Spleen (tissue), 11 donors: ENCODE results near the gene WNK2. TPM values are rescaled to one million over a fixed set of nuclear protein-coding genes. Genes with fewer than 3 reads are reported as not detected.

Experiments
- DNase-seq: peaks from one replicate; pipeline ENCODE4 v3.0.0-alpha.2; 2020
- H3K27ac ChIP-seq, 8 donors: fragments of 200-600 bp; sonication (generic) in 7 of 8; 1 replicate in 4 of 8; 2 replicates in 4 of 8; pipeline versions ENCODE4 v1.5.0 to v1.8.0; 2016 to 2021; ENCODE audit warnings: inconsistent platforms in 4 of 8, mild to moderate bottlenecking in 4 of 8, moderate library complexity in 1 of 8
- H3K27me3 ChIP-seq, 7 donors: fragments of 200-600 bp; sonication (generic) in 6 of 7; replicated peaks in 1 of 7; 1 replicate in 4 of 7; 2 replicates in 3 of 7; pipeline versions ENCODE4 v1.5.0 to v1.8.0; 2016 to 2021; ENCODE audit warnings: inconsistent platforms in 3 of 7, mild to moderate bottlenecking in 1 of 7
- H3K36me3 ChIP-seq, 6 donors: fragments of 200-600 bp; sonication (generic) in 5 of 6; 1 replicate in 4 of 6; 2 replicates in 2 of 6; pipeline versions ENCODE4 v1.5.0 to v1.8.0; 2016 to 2021; ENCODE audit warnings: inconsistent platforms in 2 of 6
- H3K4me1 ChIP-seq, 6 donors: fragments of 200-600 bp; sonication (generic) in 5 of 6; 1 replicate in 3 of 6; 2 replicates in 3 of 6; pipeline versions ENCODE4 v1.5.0 to v1.8.0; 2016 to 2021; ENCODE audit warnings: inconsistent platforms in 3 of 6
- H3K4me3 ChIP-seq, 8 donors: fragments of 200-600 bp; sonication (generic) in 7 of 8; 1 replicate in 4 of 8; 2 replicates in 4 of 8; pipeline versions ENCODE4 v1.5.0 to v1.8.0; 2016 to 2021; ENCODE audit warnings: inconsistent platforms in 4 of 8, mild to moderate bottlenecking in 4 of 8, moderate library complexity in 2 of 8
- H3K9me3 ChIP-seq, 8 donors: fragments of 200-600 bp; sonication (generic) in 7 of 8; 1 replicate in 4 of 8; 2 replicates in 4 of 8; pipeline versions ENCODE4 v1.5.0 to v1.8.0; 2016 to 2021; ENCODE audit warnings: inconsistent platforms in 4 of 8
- POLR2A ChIP-seq, 3 donors: fragments of 450-650 bp; IDR thresholded peaks; one replicate each; pipeline ENCODE4 v1.5.1; 2017; ENCODE audit warnings: antibody characterized with exemption in 3 of 3, mild to moderate bottlenecking in 1 of 3
- POLR2AphosphoS5 ChIP-seq, 3 donors: sonication (generic); formaldehyde crosslinking; IDR thresholded peaks; one replicate each; pipeline ENCODE4 v1.5.1; 2017; ENCODE audit warnings: antibody characterized with exemption in 3 of 3
- WGBS, 5 donors: extraction: QIAGEN DNeasy Blood & Tissue Kit in 3 of 5; methylation state at CpG; one replicate each; pipeline versions ENCODE4 v1.1.5 to v1.1.7; 2013 to 2018; 5-methylcytosine and 5-hydroxymethylcytosine counted together
- intact Hi-C: fragments of 100-400 bp; cut with DNase I; formaldehyde crosslinking; loops from one replicate; pipeline ENCODE4 v1.15.0; 2023; ENCODE audit warnings: low total_unique reads
- polyA plus RNA-seq, 3 donors: library from polyadenylated mRNA; stranded (reverse); fragments of 200-250 nt; gene quantifications; one replicate each; pipeline ENCODE4 v1.2.1, GENCODE V29; 2013
- total RNA-seq, 7 donors: library from RNA; depleted of rRNA in 3 of 7; stranded (reverse); fragments of >200 nt in 3 of 7; fragmentation: NEBNext Ultra II Directional in 4 of 7; extraction: Animal tissue kit (Norgen Biotek cat#: 25700) in 4 of 7; gene quantifications; one replicate each; pipeline versions ENCODE4 v1.1.0 to v1.2.1, GENCODE V29; 2016 to 2021
- TF ChIP-seq, protein P1 (sequence below), 11 experiments: fragments of 200-600 bp in 7 of 11; fragments of 450-650 bp in 4 of 11; sonication (generic) in 4 of 11; IDR thresholded peaks in 8 of 11; conservative IDR thresholded peaks in 3 of 11; 1 replicate in 7 of 11; 2 replicates in 4 of 11; pipeline versions ENCODE4 v1.4.0 to v1.8.0; 2016 to 2021; ENCODE audit warnings: antibody characterized with exemption in 11 of 11, inconsistent platforms in 4 of 11, mild to moderate bottlenecking in 1 of 11
- donor health status: healthy with polysubstance abuse.
- donor health status: DM: no; HTN: no; CAD: no; lungs with moderate emphysema.
- donor health status: DM: no; HTN: no; CAD: no.
- donor health status: Bipolar disorder and iron deficiency.
- donor health status: healthy.
- donor health status: DM: no; HTN: no; CAD: no.
- donor health status: DM: yes; HTN: yes; CAD: no.

The WNK2 gene
- total and polyA plus RNA-seq, 10 donors = 1.8 to 20.0 (median 7.3) TPM

- Histone ChIP-seq H3K9me3 (no peaks in the 10 kb centered on the region), H3K4me1 (peaks cover 0 to 15% (median 0%) of the 10 kb centered on the region in 6 donors), H3K36me3 (no peaks in the 10 kb centered on the region), H3K27me3 (peaks cover 0 to 51% (median 0%) of the 10 kb centered on the region in 7 donors), H3K4me3 (no peak overlapping the region), H3K27ac (no peak overlapping the region)
- no peak for DNase-seq
- WGBS, 5 donors = 79 to 95% (median 88%) methylated on average over 6 of the region's 6 CpGs
- no peak for TF ChIP-seq POLR2AphosphoS5 (IDR thresholded peaks at IDR 0.05)
- no peak for TF ChIP-seq POLR2A (IDR thresholded peaks at IDR 0.05)
- TF ChIP-seq, protein P1, sequence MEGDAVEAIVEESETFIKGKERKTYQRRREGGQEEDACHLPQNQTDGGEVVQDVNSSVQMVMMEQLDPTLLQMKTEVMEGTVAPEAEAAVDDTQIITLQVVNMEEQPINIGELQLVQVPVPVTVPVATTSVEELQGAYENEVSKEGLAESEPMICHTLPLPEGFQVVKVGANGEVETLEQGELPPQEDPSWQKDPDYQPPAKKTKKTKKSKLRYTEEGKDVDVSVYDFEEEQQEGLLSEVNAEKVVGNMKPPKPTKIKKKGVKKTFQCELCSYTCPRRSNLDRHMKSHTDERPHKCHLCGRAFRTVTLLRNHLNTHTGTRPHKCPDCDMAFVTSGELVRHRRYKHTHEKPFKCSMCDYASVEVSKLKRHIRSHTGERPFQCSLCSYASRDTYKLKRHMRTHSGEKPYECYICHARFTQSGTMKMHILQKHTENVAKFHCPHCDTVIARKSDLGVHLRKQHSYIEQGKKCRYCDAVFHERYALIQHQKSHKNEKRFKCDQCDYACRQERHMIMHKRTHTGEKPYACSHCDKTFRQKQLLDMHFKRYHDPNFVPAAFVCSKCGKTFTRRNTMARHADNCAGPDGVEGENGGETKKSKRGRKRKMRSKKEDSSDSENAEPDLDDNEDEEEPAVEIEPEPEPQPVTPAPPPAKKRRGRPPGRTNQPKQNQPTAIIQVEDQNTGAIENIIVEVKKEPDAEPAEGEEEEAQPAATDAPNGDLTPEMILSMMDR (IDR thresholded peaks at IDR 0.05 in 8 of 11, conservative IDR thresholded peaks at IDR 0.05 in 3 of 11) = no peak
- intact Hi-C loops = no loop called here
Measured at GRCh38 chr9:93230185-93230584, 46.2 kb downstream of the WNK2 start.

- intact Hi-C loops = no loop called here
- no peaks in the 10 kb centered on the region for H3K36me3 ChIP-seq
- peak; percentile 66 for DNase-seq
- TF ChIP-seq POLR2AphosphoS5 (IDR thresholded peaks at IDR 0.05) = no peak
- TF ChIP-seq, protein P1 (IDR thresholded peaks at IDR 0.05 in 8 of 11, conservative IDR thresholded peaks at IDR 0.05 in 3 of 11) = no peak
- TF ChIP-seq POLR2A (IDR thresholded peaks at IDR 0.05) = no peak
- H3K4me3 ChIP-seq = no peak overlapping the region
- H3K27me3 ChIP-seq = peaks cover 0 to 53% (median 0%) of the 10 kb centered on the region in 7 donors
- H3K9me3 ChIP-seq = no peaks in the 10 kb centered on the region
- H3K4me1 ChIP-seq = peaks cover 0 to 11% (median 0%) of the 10 kb centered on the region in 6 donors
- 89 to 97% (median 93%) methylated on average over 6 to 15 of the region's 15 CpGs for WGBS, 5 donors
- no peak overlapping the region for H3K27ac ChIP-seq
Measured at GRCh38 chr9:93230601-93231000, 46.7 kb downstream of the WNK2 start.

DNA sequence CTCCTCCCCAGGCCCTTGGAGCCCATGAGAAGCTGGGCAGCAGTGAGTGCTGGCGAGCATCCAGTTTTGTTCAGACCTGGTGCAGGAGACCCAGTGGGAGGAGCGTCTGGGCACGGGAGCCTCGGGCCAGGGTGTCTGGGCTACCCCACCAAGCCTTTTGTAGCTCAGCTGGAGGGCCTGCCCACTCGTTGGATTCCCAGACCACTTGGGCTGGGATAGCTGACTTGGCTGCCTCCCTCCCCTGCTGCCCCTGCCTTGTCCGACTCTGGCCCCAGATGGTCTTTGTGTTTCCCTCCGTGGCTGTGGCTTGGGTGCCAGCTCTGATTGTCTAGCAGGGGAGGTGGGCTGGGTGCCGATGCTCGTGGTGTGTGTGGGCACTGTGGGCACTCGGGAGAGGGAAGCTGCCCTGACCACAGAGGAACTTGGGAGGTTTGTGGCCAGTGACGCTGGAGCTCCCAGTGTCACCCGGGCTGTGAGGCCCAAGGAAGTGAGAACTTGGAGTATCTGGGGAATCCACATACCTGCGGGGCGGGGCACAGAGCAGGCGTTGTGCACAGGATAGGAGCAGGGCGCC is 47.3 kb downstream of the WNK2 start:
- DNase-seq = peak; percentile 76
- Histone ChIP-seq H3K4me3 (no peak overlapping the region), H3K9me3 (no peaks in the 10 kb centered on the region), H3K27ac (no peak overlapping the region), H3K27me3 (peaks cover 0 to 55% (median 0%) of the 10 kb centered on the region in 7 donors), H3K36me3 (no peaks in the 10 kb centered on the region), H3K4me1 (peaks cover 0 to 6% (median 0%) of the 10 kb centered on the region in 6 donors)
- intact Hi-C loops = no loop called here
- TF ChIP-seq POLR2AphosphoS5 (IDR thresholded peaks at IDR 0.05) (peak in 2 of 3 donors; percentile 8 to 31), POLR2A (IDR thresholded peaks at IDR 0.05) (no peak)
- 33 to 43% (median 34%) methylated on average over 9 to 16 of the region's 16 CpGs for WGBS, 5 donors

DNA sequence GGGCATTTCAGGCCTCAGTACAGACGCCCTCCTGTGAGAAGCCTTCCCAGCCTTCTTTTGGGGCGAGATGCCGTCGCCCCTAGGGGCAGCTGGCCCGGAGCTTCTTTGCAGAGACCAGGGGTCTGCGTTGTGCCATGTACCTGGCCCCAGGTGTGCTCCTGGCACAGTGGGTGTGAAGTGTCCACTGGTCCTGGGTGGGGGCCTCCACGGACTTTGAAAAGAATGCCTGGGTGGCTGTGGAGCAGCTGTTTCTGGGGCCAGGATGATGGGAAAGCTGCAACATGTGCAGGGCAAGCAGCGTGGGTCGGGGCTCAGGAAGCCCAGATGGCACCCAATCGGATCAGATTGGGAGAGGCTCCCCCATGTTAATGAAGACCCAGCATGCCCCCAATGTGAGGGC is 47.8 kb downstream of the WNK2 start:
- TF ChIP-seq POLR2AphosphoS5 (IDR thresholded peaks at IDR 0.05) (no peak), POLR2A (IDR thresholded peaks at IDR 0.05) (no peak)
- TF ChIP-seq, protein P1 (IDR thresholded peaks at IDR 0.05 in 8 of 11, conservative IDR thresholded peaks at IDR 0.05 in 3 of 11) = no peak
- WGBS, 5 donors = 69 to 77% (median 70%) methylated on average over 8 to 10 of the region's 10 CpGs
- no peak for DNase-seq
- H3K4me1 ChIP-seq = peaks cover 0 to 6% (median under 1%) of the 10 kb centered on the region in 6 donors
- intact Hi-C loops = no loop called here
- H3K27ac ChIP-seq = no peak overlapping the region
- no peak overlapping the region for H3K4me3 ChIP-seq
- no peaks in the 10 kb centered on the region for H3K36me3 ChIP-seq
- peaks cover 0 to 55% (median 0%) of the 10 kb centered on the region in 7 donors for H3K27me3 ChIP-seq
- H3K9me3 ChIP-seq = no peaks in the 10 kb centered on the region
